ENCODE data around the gene PLEKHG7. TPM values are rescaled to one million over a fixed set of nuclear protein-coding genes. Genes with fewer than 3 reads are reported as not detected.
"Not testable (repeated sequence)": the region's sequence is repeated elsewhere in the genome, so short reads cannot be mapped to it uniquely, and the experiment has no call there.

The PLEKHG7 gene, protein sequence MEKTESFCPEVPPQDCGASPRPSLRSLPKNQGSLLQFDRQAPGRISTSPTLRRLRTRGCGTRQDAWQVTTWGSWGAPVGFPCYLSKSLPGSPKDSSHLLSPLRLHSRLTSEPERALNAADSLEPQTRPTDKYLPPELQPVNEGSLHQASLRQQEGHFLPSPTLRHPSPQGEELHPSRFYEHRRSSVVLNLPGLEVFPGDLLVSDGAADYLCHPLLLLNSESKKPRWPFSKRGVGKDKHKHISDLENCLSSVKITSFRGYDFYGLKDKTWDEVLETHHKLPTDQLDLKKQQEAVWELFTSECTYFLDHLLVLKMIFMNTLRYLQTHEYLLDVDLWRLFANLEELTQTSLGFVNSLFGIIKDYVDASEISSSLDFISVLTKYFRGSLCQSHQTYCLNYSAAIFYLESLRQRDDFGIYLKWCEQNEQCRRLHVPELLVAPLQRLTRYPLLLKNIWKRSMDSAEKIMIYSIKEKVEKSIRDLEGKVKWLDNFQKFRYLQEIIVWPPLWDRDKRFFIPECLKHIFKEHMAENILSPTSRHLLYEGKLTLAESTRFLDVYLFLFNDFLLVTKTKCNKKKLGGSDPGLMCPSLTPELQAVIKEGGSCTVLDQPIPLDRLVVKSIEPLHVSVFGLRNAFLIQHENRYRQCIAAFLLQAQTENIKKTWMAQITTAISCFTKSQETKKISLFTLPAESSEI
- 0.17 TPM in 1 of 2 replicates, not detected in the other for total RNA-seq (ENCODE audit: low replicate concordance)
- long read RNA-seq = 0 reads

DNA sequence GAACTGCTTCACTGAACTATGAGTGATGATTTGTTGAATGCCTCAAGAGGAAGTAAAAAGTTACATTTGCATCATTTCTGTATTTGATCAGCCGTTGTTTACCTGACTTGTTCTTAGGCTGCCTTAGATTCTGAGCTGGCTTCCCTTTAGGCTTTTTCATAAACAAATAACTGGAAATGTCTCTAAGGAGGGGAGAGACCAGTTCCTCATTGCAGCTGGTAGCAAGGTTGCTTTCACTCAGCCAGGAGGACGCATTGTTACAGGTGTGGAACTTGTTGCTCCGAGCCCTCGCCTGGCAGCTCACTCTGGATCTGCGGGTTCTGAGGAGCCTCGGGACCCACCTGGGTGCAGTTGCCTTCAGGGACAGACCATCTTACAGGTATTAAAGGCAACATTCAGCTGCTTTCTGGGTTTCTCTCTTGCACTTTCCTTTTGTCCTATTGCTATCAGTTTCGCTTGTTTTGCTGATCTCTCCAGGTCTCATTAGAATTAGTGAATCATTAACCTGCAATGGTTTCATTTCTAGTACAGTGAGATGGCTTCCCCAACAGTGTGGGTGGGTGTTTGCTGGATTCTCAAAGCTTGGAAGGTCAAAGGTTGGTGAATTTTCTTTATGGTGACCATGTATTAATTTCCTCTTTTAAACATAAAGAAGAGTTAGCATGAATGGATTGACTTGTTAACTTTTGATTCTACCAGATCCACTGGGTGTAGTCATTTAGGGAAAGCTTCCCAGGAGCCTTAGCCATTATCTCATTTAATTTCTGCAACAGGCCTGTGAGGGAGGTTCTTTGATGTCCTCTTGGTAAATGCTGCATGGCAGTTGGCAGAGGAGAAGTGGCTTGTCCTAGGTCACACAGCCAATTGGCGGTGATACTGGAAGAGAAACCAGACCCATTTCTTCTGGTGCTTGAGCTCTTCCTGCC lies at the start of gene PLEKHG7:
PLEKHG7 (plus strand) TSS at position 236 of the 926 bp plus-strand sequence. CDS start 3,643 bp downstream, outside the sequence.
- H3K27me3 Mint-ChIP-seq = no peaks in the 10 kb centered on the region
- peak within 1 kb of the TSS; percentile 43 for H3K27ac Mint-ChIP-seq
- H3K4me3 Mint-ChIP-seq = peak within 1 kb of the TSS; percentile 65
- H3K4me1 Mint-ChIP-seq (ENCODE audit: unreplicated experiment) = no peaks in the 10 kb centered on the region
- no peak for DNase-seq (ENCODE audit: extremely low spot score, unreplicated experiment)
- TF ChIP-seq, protein P1, sequence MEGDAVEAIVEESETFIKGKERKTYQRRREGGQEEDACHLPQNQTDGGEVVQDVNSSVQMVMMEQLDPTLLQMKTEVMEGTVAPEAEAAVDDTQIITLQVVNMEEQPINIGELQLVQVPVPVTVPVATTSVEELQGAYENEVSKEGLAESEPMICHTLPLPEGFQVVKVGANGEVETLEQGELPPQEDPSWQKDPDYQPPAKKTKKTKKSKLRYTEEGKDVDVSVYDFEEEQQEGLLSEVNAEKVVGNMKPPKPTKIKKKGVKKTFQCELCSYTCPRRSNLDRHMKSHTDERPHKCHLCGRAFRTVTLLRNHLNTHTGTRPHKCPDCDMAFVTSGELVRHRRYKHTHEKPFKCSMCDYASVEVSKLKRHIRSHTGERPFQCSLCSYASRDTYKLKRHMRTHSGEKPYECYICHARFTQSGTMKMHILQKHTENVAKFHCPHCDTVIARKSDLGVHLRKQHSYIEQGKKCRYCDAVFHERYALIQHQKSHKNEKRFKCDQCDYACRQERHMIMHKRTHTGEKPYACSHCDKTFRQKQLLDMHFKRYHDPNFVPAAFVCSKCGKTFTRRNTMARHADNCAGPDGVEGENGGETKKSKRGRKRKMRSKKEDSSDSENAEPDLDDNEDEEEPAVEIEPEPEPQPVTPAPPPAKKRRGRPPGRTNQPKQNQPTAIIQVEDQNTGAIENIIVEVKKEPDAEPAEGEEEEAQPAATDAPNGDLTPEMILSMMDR (conservative IDR thresholded peaks at IDR 0.05) = no peak
- no peaks in the 10 kb centered on the region for H3K36me3 Mint-ChIP-seq
- H3K9me3 Mint-ChIP-seq = peaks cover 4% of the 10 kb centered on the region

DNA sequence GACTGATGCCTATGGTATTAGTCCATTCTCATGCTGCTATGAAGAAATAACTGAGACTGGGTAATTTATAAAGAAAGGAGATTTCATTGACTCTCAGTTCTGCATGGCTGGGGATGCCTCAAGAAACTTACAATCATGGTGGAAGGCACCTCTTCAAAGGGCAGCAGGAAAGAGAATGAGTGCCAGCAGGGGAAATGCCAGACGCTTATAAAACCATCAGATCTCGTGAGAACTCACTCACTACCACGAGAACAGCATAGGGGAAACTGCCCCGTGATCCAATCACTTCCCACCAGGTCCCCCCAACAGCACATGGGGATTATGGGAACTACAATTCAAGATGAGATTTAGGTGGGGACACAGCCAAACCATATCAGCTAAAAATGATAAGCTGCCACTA lies 48.5 kb upstream of the PLEKHG7 start:
- peaks cover 12% of the 10 kb centered on the region for H3K27me3 Mint-ChIP-seq
- H3K4me3 Mint-ChIP-seq; H3K27ac Mint-ChIP-seq; DNase-seq (ENCODE audit: extremely low spot score, unreplicated experiment); H3K36me3 Mint-ChIP-seq; H3K9me3 Mint-ChIP-seq: not testable (repeated sequence)
- H3K4me1 Mint-ChIP-seq (ENCODE audit: unreplicated experiment) = peaks cover 19% of the 10 kb centered on the region

DNA sequence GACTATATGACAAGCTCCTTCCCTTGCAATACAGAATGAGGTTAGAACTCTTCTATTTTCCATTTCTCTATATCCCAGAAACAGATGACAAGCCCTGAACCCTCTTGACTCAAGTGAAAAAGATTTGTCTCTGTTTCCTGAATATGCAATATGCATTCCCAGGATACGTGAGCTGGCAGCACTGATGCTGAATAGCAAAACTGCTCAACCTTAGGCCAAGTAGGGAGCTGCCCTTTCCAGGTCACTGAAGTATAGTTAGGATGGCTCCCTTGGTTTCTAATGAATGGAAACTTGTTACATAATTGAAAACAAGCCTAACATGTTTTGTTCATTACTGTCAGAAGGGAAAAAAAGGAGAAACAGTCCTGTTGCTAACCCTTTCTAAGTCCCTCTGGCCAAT lies 47.9 kb upstream of the PLEKHG7 start:
- no peaks in the 10 kb centered on the region for H3K9me3 Mint-ChIP-seq
- no peak overlapping the region for H3K4me3 Mint-ChIP-seq
- no peaks in the 10 kb centered on the region for H3K36me3 Mint-ChIP-seq
- H3K27me3 Mint-ChIP-seq = peaks cover 6% of the 10 kb centered on the region
- TF ChIP-seq, protein P1 (conservative IDR thresholded peaks at IDR 0.05) = no peak
- H3K4me1 Mint-ChIP-seq (ENCODE audit: unreplicated experiment) = peaks cover 13% of the 10 kb centered on the region
- DNase-seq (ENCODE audit: extremely low spot score, unreplicated experiment) = no peak
- no peak overlapping the region for H3K27ac Mint-ChIP-seq

DNA sequence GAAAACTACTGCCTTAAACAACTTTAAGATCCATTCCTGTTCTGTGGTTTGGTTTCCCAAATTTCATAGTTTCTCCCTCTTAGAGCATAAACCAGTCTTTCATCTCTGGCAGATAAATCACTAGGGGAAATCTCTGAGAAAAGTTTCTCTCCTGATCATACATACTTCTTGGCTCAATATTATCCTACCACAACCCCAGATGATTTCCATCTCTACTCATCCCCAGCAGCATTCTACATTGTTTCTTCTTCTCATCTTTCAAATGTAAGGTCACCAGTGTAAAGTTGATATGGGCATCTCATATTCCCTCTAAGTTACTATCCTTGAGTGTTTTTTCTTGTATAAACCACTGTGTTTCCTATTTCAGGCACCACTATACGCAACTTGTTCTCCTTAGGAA lies 45.9 kb upstream of the PLEKHG7 start:
- DNase-seq (ENCODE audit: extremely low spot score, unreplicated experiment) = no peak
- no peaks in the 10 kb centered on the region for H3K36me3 Mint-ChIP-seq
- TF ChIP-seq, protein P1 (conservative IDR thresholded peaks at IDR 0.05) = no peak
- H3K27me3 Mint-ChIP-seq = peaks cover 4% of the 10 kb centered on the region
- H3K27ac Mint-ChIP-seq = no peak overlapping the region
- H3K4me1 Mint-ChIP-seq (ENCODE audit: unreplicated experiment) = peaks cover 10% of the 10 kb centered on the region
- H3K9me3 Mint-ChIP-seq = peaks cover 5% of the 10 kb centered on the region
- H3K4me3 Mint-ChIP-seq = no peak overlapping the region

GRCh38 chr12:92657770-92658169 lies 45.0 kb upstream of the PLEKHG7 start:
- no peak for DNase-seq (ENCODE audit: extremely low spot score, unreplicated experiment)
- peaks cover 10% of the 10 kb centered on the region for H3K4me1 Mint-ChIP-seq (ENCODE audit: unreplicated experiment)
- H3K27ac Mint-ChIP-seq = no peak overlapping the region
- no peak overlapping the region for H3K4me3 Mint-ChIP-seq
- TF ChIP-seq, protein P1 (conservative IDR thresholded peaks at IDR 0.05) = no peak
- H3K9me3 Mint-ChIP-seq = peaks cover 8% of the 10 kb centered on the region
- peaks cover 4% of the 10 kb centered on the region for H3K27me3 Mint-ChIP-seq
- H3K36me3 Mint-ChIP-seq = no peaks in the 10 kb centered on the region

All from type B pancreatic cell (in vitro differentiated cells).